HG02938 (cell line): ENCODE data around the gene PRRG2.
"Not testable (repeated sequence)": the region's sequence is repeated elsewhere in the genome, so short reads cannot be mapped to it uniquely, and the experiment has no call there.

Experiments used
- ATAC-seq: cut with Tn5 transposase; IDR thresholded peaks from one replicate; pipeline ENCODE4 v1.9.1; 2021; ENCODE audit warnings: mild to moderate bottlenecking, moderate library complexity; ENCODE audit not compliant: unreplicated experiment

PRRG2 gene

DNA sequence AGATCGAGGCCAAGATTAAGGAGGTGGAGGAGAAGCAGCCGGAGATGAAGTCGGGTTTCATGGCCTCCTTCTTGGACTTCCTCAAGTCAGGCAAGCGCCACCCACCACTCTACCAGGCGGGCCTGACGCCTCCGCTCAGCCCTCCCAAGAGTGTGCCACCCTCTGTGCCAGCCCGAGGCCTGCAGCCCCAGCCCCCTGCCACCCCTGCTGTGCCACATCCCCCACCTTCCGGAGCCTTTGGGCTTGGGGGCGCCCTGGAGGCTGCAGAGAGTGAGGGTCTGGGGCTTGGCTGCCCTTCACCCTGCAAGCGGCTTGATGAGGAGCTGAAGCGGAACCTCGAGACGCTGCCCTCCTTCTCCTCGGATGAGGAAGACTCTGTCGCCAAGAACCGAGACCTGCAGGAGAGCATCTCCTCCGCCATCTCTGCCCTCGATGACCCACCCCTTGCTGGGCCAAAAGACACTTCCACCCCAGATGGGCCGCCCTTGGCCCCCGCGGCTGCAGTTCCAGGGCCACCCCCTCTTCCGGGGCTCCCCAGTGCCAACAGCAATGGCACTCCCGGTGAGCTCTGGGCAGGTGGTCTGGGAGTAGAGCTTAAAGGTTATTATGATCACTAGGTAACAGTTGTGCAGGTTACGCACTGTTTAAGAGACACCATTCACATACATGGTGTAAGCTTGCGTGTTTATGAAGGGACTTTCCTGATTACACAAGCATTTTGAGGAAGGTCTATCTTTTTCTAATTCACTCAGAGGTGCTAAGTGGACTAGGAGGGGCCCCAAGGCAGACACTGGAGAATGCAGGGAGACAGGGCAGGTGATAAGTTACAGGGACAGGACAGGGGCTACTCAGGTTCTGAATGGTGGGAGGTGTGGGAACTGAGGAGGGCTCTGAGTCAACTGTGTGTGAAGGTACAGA, 18.5 kb downstream of the PRRG2 start:
- ATAC-seq = no peak

DNA sequence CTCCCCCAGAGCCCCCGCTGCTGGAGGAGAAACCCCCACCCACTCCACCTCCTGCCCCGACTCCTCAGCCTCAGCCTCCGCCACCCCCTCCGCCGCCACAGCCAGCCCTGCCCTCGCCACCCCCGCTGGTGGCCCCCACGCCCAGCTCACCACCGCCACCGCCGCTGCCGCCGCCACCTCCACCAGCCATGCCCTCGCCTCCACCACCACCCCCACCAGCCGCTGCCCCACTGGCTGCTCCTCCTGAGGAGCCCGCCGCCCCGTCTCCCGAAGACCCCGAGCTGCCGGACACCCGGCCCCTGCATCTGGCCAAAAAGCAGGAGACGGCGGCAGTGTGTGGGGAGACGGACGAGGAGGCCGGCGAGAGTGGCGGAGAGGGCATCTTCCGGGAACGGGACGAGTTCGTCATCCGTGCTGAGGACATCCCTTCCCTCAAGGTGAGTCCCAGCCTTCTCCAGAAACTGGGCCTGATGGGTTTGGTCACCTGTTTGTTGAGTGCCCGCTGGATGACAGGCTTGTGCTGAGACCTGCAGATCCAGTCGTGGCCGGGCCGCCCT, 20.4 kb downstream of the PRRG2 start:
- ATAC-seq = no peak

DNA sequence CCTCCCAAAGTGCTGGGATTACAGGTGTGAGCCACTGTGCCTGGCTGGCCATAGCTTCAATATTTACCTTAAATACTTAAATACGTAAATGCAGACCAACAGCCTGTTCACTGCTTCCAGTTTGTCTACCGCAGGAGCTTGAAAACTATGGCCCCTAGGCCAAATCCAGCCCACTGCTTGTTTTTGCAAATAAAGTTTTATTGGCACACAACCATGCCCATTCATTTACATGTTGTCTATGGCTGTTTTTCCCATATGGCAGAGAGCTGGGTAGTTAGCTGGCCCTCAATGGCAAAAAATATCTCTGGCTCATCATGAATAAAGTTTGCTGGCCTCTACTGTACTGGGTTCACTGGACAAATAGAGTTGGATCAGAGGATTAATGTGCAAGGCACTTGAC, 21.7 kb downstream of the PRRG2 start:
- no peak for ATAC-seq

DNA sequence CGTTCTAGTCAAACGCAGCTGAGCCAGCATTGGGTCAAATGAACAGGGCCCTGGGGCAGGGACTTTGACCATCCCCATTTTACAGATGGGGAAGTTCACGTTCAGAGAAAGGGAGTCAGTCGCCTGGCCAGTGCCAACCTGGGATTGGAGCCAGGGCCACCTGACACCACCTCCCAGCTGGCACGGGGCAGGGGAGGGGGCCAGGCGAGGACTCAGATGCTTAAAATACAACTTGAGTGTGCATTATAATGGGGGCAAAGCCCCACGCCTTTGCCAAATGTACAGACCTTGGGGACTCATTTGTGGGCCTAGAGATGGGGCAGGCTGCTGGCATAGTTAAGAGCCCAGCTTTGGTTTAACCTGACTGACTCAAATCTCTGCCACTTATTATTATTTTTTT, 24.5 kb downstream of the PRRG2 start:
- ATAC-seq = no peak

DNA sequence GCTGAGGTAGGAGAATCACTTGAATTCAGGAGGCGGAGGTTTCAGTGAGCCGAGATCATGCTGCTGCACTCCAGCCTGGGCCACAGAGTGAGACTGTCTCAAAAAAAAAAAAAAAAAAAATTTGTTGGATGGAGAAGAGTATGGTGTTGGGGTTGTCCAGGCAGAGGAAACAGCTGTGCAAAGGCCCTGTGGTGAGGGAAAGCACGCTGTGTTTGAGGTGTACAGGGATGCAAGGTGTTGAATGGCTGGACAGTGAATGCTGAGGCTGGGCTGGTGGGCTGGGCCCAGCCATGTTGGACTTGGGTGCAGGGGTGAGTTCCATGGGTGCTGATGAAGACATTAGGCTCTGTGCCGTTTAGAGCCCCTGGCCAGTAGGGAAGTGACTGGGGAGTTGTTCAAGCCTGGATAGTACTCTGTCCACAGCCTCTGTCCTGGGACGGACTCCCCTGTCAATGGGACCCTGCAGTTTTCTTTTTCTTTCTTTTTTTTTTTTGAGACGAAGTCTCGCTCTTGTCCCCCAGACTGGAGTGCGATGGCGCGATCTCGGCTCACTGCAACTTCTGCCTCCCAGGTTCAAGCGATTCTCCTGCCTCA, 28.5 kb downstream of the PRRG2 start:
- no peak for ATAC-seq

DNA sequence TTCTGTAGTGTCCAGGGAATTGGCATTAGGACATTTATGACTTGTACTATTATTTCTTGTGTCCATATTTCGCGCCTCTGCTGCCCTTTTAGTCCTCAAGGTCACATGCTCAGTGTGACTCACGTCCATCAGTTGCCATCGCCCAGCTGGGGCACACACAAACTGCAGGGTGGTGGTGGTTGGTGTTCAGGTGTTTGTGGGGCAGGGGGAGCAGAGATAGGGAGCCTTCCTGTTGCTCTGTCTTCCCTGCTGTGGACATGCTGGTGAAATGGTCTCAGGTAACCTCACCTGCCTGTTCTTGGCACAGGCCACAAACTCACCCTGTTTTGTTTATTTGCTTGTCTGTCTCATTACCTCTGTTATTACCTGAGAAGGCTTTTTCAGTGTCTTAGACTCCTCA, 32.3 kb downstream of the PRRG2 start:
- no peak for ATAC-seq

DNA sequence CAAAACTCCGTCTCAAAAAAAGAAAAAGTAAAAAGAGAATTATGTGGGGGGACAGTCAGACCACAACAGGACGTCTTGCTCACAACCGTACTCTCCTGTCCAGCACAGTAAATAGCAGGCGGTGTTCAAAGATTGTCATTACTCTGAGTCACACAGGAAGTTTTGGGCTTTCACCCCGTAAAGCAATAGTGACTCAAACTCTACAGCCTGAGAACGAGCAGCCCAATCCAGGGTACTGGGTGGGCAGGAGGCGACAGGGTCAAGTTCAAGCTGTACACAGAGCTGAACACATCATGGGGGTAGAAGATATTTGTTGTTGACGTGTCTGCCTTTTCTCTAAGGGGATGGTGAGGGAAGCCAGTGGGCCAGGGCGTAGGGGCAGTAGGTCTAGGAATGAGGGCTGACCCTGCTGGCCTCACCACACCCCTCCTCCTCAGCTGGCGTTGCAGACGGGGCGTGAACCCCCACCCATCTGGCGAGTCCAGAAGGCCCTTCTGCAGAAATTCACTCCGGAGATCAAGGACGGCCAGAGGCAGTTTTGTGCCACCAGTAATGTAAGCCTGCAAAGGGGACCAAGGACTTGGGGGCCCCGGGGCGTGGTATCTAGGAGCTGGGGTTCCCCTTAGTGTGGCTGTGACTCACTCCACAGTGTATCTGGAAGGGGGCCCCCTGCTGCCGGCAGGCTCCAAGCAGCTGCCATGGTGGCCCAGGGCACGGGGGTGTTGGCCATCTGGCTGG, 33.1 kb downstream of the PRRG2 start:
- no peak for ATAC-seq

DNA sequence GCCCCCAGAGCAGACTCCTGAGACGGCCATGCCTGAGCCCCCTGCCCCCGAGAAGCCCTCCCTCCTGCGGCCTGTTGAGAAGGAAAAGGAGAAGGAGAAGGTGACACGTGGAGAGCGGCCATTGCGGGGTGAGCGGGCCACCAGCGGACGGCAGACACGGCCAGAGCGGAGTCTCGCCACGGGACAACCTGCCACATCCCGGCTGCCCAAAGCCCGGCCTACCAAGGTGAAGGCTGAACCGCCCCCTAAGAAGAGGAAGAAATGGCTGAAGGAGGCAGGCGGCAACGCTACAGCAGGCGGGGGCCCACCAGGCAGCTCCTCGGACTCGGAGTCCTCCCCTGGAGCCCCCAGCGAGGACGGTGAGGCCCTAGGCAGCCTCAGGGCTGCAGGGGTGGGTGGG, 34.7 kb downstream of the PRRG2 start:
- no peak for ATAC-seq

DNA sequence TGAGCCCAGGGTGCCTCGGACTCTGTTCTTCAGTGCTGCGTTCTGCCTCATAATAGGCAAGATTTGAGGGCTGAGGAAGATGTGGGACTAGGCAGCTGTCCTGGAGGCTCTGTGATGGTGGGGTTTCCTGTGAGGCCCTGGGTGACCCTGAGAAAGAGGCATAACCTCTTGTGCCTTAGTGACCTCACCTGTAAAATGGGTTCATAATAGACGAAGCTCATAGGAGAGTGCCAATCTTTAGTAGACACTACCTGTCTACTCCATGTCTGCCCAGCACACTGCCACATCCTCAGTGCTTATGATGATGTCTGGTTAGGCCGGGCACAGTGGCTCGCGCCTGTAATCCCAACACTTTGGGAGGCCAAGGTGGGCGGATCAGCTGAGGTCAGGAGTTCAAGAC, 35.4 kb downstream of the PRRG2 start:
- ATAC-seq = no peak

DNA sequence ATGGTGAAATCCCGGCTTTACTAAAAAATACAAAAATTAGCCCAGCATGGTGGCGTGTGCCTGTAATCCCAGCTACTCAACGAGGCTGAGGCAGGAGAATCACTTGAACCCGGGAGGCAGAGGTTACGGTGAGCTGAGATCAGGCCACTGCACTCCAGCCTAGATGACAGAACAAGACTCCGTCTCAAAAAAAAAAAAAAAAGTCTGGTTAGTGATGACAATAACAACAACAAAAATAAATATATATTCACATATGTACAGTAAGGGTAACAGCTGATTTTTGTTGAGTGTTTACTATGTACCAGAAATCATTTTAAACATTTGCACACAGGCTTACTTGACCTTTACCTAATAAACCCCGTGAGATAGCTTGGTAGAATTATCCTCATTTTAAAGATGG, 35.8 kb downstream of the PRRG2 start:
- ATAC-seq = no peak

DNA sequence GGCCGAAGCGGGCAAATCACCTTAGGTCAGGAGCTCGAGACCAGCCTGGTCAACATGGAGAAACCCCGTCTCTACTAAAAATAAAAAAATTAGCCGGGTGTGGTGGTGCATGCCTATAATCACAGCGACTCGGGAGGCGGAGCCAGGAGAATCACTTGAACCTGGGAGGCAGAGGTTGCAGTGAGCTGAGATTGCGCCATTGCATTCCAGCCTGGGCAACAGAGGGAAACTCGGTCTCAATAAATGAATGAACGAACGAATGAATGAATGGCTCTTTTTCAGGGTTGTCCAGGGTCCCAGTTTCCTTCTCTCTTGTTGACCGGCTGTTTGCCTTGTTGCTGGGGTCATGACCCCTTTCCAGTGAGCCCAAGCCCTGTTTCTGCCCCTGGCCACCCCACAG, 36.7 kb downstream of the PRRG2 start:
- not testable (repeated sequence) for ATAC-seq

DNA sequence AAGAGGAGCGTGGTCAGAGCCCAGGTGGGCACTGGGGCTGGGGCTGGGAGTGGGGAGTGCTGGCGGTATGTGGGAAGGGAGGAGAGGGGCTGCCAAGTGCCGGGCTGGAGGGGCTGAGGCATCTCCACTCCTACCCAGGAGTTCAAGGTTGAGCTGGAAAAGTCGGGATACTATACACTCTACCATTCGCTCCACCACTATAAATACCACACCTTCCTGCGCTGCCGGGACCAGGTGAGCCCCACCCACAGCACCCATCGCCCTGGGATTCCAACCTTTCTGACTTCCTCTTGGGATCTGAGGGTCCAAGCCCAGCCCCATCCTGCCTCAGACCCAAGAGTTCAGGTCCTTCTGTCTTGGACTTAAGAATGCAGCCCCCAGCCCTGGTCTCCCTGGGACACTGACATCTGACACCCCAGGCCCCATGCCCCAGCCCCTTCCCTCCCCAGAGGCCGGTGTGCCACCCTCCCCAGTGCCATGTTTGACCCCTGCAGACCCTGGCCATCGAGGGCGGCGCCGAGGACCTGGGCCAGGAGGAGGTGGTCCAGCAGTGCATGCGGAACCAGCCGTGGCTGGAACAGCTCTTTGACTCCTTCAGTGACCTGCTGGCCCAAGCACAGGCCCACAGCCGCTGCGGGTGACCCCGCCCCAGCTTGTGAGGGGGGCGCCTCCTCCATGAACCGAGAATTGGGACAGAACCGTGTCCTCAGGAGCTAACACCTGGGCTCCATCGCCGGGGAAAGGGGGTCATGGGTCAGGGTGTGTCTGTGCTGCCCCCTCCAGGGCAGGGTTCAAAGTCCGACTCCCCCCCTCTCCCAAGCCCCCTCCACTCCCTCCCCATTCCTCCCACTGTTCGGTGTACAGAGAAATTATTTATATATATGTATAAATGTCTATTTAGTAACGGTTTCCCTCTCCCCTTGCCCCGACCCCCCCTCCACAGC, 44.1 kb downstream of the PRRG2 start:
- no peak for ATAC-seq

DNA sequence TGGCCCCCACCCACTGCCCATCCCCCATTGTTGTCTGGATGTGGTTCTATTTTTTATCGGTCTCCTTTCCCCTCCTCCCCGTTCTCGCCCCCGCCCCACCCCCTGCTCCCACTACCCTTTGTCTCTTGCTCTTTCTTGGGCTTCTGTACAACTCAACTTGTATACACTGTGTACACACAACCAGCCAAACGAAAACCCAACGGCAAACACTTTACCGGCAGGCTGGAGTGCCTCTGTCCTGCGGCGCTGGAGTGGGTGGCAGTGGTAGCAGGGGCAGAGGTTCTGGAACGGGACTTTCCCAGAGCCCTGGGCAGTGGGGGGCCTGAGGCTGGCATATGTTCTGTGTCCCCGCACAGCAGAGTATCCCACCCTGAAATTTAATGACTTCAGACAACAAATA, 45.1 kb downstream of the PRRG2 start:
- no peak for ATAC-seq

DNA sequence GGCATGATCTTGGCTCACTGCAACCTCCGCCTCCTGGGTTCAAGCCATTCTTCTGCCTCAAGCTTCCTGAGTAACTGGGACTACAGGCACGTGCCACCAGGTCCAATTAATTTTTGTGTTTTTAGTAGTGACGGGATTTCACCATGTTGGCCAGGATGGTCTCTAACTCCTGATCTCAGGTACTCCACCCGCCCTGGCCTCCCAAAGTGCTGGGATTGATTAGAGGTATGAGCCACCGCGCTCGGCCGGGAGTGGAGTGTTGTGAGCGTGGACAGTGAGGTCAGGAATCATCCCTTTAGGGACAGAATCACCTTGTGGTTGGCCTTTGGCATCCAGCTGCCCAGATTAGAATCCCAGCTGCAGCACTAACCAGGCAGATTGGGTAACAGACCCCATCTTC, 48.5 kb downstream of the PRRG2 start:
- no peak for ATAC-seq

DNA sequence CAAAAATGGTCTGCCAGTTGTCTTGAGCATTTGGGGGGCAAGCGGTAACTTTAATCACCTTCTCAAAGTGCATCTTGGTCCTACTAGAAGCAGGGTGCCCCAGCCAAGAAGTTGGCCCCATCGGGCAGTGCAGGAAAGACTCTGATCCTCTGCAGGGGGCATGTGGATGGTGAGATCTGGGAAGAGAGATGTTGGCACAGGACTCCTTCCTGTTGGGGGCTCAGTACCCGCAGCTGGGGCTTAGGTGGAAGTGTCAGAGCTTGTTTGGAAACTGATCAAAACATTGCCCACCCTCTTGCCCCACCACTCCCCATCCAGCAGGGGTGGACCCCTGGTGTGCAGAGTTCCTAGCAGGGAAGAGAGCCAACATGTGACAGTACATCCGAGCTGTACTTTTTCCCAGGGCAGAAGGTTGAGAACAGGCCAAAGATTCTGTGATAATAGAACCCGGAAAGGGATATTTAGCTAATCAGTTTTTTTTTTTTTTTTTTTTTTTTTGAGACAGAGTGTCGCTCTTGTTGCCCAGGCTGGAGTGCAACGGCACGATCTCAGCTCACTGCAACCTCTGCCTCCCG, 50.0 kb downstream of the PRRG2 start:
- no peak for ATAC-seq

DNA sequence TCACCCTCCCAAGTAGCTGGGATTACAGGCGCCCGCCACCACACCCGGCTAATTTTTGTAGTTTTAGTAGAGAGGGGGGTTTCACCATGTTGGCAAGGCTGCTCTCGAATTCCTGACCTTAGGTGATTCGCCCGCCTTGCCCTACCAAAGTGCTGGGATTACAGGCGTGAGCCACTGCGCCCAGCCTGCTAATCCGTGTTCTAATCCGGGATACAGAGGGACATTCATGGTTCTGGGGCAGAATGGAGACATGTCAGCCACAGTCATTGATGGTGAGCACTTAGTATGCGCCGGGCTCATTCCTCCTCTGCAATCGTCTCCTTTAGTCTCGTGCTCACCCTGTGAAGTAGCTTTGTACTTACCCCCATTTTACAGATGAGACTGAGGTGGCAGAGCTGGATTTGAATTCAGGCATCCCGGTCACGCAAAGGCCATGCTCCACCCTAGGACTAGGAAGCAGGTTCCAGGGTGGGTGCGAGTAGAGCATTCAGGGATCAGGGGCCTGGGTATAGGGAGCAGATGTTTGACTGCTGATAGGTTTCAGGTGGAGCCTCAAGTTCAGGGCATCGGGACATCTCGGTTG, 50.6 kb downstream of the PRRG2 start:
- no peak for ATAC-seq

DNA sequence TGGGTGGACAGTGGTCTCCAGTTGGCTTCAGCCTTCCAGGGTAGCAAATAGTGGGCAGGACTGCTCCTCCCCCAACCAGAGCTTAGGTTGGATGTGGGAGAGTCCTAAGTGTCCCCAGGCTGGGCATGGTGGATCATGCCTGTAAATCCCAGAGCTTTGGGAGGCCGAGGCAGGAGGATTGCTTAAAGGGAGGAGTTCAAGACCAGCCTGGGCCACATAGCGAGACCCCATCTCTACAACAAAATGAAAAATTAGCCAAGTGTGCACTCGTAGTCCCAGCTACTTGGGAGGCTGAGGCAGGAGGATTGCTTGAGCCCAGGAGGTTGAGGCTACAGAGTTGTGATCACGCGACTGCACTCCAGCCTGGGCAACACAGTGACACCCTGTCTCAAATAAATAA, 51.5 kb downstream of the PRRG2 start:
- no peak for ATAC-seq

DNA sequence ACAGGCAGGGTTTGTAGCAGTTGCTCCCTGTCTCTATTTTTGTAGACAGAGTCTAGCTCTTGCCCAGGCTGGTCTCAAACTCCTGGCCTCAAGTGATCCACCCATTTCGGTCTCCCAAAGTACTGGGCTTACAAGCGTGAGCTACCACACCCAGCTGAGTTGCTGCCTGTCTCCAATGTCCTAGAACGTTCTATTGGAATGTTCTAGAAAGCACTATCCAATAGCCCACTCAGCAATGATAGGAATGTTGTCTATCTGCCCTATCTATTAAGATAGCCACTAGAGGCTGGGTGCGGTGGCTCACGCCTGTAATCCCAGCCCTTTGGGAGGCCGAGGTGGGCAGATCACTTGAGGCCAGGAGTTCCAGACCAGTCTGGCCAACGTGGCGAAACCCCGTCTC, 52.2 kb downstream of the PRRG2 start:
- ATAC-seq = not testable (repeated sequence)

DNA sequence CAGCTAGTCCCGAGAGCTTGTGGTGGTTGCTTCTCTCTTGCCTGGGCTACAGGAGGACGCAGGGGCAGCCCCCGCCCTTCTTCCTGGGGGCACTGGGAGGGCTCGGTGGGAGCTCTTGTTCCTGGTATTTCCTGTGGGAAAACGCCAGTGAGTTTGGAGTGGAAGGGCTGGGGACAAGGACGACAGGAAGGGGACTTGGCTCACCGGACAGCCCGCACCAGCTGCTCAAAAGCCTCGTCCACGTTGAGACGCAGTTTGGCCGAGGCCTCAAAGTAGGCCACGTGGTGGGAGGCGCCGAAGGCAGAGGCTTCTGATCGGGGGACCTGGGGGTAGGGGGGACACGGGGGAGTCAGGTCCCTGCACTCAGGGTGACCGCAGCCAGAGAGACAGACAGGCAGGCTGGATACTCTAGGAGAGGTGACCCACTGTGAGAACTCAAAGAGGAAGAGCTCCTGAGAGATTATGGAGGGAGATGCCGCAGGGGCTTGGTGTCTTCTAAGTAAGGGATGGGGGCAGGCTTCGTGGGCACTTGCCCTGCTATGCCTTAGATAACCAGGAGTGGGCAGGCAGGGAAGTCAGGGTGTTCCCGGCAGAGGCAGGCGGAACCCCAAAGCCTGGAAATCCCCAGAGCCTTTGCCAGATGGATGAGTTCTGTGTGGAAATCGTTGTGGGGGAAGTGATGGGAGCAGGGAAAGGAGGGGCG, 54.6 kb downstream of the PRRG2 start:
- no peak for ATAC-seq
